H9 (cell line): ENCODE results near the gene ZNF71. TPM values are rescaled to one million over a fixed set of nuclear protein-coding genes. Genes with fewer than 3 reads are reported as not detected.

ENCODE experiments used
- DNase-seq: peaks from one replicate; pipeline ENCODE4 v3.0.0-alpha.2; 2017
- H2AFZ ChIP-seq: one replicate; pipeline ENCODE4 v1.6.1; 2013; ENCODE audit warnings: mild to moderate bottlenecking, low read length, control low read depth, moderate library complexity
- H2AK5ac ChIP-seq: 2 replicates; pipeline ENCODE4 v1.6.1; 2013; ENCODE audit warnings: low read length, control low read depth, mixed read lengths; ENCODE audit not compliant: insufficient read length
- H2BK120ac ChIP-seq: one replicate; pipeline ENCODE4 v1.6.1; 2013; ENCODE audit warnings: low read depth, mild to moderate bottlenecking, low read length, control low read depth, inconsistent platforms; ENCODE audit not compliant: poor library complexity, severe bottlenecking
- H2BK12ac ChIP-seq: 2 replicates; pipeline ENCODE4 v1.6.1; 2013; ENCODE audit warnings: low read length, control low read depth, mixed read lengths, low read depth; ENCODE audit not compliant: insufficient read length
- H2BK15ac ChIP-seq: 2 replicates; pipeline ENCODE4 v1.6.1; 2013; ENCODE audit warnings: low read depth, low read length, control low read depth
- H2BK20ac ChIP-seq: one replicate; pipeline ENCODE4 v1.6.1; 2013; ENCODE audit warnings: low read depth, mild to moderate bottlenecking, low read length, control low read depth, inconsistent platforms; ENCODE audit not compliant: poor library complexity, severe bottlenecking
- H2BK5ac ChIP-seq: 2 replicates; pipeline ENCODE4 v1.6.1; 2013; ENCODE audit warnings: low read length, control low read depth, mixed read lengths; ENCODE audit not compliant: insufficient read length
- H3K14ac ChIP-seq: 2 replicates; pipeline ENCODE4 v1.6.1; 2013; ENCODE audit warnings: low read length, control low read depth; ENCODE audit not compliant: insufficient read depth
- H3K18ac ChIP-seq: 2 replicates; pipeline ENCODE4 v1.6.1; 2013; ENCODE audit warnings: low read depth, mild to moderate bottlenecking, mixed read lengths, low read length, control low read depth; ENCODE audit not compliant: insufficient read length
- H3K23ac ChIP-seq: 2 replicates; pipeline ENCODE4 v1.6.1; 2013; ENCODE audit warnings: low read length, control low read depth, mixed read lengths, low read depth; ENCODE audit not compliant: insufficient read length
- H3K23me2 ChIP-seq: 2 replicates; pipeline ENCODE4 v1.6.1; 2013; ENCODE audit warnings: low read depth, mild to moderate bottlenecking, mixed read lengths, low read length, control low read depth; ENCODE audit not compliant: insufficient read length, poor library complexity, severe bottlenecking
- H3K27ac ChIP-seq: 2 replicates; pipeline ENCODE4 v1.5.1; 2013; ENCODE audit warnings: low read length, control low read depth, mixed read lengths, low read depth; ENCODE audit not compliant: insufficient read length
- H3K27me3 ChIP-seq: 2 replicates; pipeline ENCODE4 v1.6.1; 2013; ENCODE audit warnings: low read length, control low read depth, inconsistent platforms; ENCODE audit not compliant: insufficient read depth
- H3K4ac ChIP-seq: 2 replicates; pipeline ENCODE4 v1.6.1; 2013; ENCODE audit warnings: low read depth, mild to moderate bottlenecking, control low read depth, inconsistent platforms, low read length, moderate library complexity
- H3K4me1 ChIP-seq: 2 replicates; pipeline ENCODE4 v1.6.1; 2013; ENCODE audit warnings: low read length, control low read depth, inconsistent platforms; ENCODE audit not compliant: insufficient read depth
- H3K4me2 ChIP-seq: 2 replicates; pipeline ENCODE4 v1.6.1; 2013; ENCODE audit warnings: low read length, control low read depth, mixed read lengths; ENCODE audit not compliant: insufficient read length, insufficient read depth
- H3K56ac ChIP-seq: 2 replicates; pipeline ENCODE4 v1.6.1; 2013; ENCODE audit warnings: low read depth, mild to moderate bottlenecking, mixed read lengths, low read length, control low read depth; ENCODE audit not compliant: insufficient read length
- H3K79me1 ChIP-seq: 2 replicates; pipeline ENCODE4 v1.6.1; 2013; ENCODE audit warnings: low read depth, mild to moderate bottlenecking, moderate library complexity, low read length, control low read depth, inconsistent platforms; ENCODE audit not compliant: insufficient read depth, poor library complexity, severe bottlenecking
- H3K79me2 ChIP-seq: 2 replicates; pipeline ENCODE4 v1.6.1; 2013; ENCODE audit warnings: low read length, control low read depth, inconsistent platforms; ENCODE audit not compliant: insufficient read depth
- H3K9ac ChIP-seq: 2 replicates; pipeline ENCODE4 v1.6.1; 2013; ENCODE audit warnings: low read length, control low read depth, mixed read lengths; ENCODE audit not compliant: insufficient read length; ENCODE audit errors: extremely low read depth
- H3K9me3 ChIP-seq: one replicate; pipeline ENCODE4 v1.6.1; 2013; ENCODE audit warnings: low read depth, low read length, inconsistent platforms; ENCODE audit not compliant: control insufficient read depth
- H3T11ph ChIP-seq: one replicate; pipeline ENCODE4 v1.6.1; 2013; ENCODE audit warnings: mild to moderate bottlenecking, low read length, control low read depth, inconsistent platforms
- H4K20me1 ChIP-seq: one replicate; pipeline ENCODE4 v1.6.1; 2013; ENCODE audit not compliant: control insufficient read depth, insufficient read length, insufficient read depth
- H4K5ac ChIP-seq: 2 replicates; pipeline ENCODE4 v1.6.1; 2013; ENCODE audit warnings: low read depth, mild to moderate bottlenecking, mixed read lengths, low read length, control low read depth; ENCODE audit not compliant: insufficient read length
- H4K8ac ChIP-seq: replicated peaks from 2 replicates; pipeline ENCODE4 v1.6.1; 2013; ENCODE audit warnings: low read length, control low read depth, mixed read lengths, low read depth; ENCODE audit not compliant: insufficient read length
- H4K91ac ChIP-seq: 2 replicates; pipeline ENCODE4 v1.6.1; 2013; ENCODE audit warnings: low read depth, mild to moderate bottlenecking, moderate library complexity, mixed read lengths, low read length, control low read depth; ENCODE audit not compliant: insufficient read length
- H3K27ac Mint-ChIP-seq, 3 experiments: 2 replicates in 2 of 3; 3 replicates in 1 of 3; pipeline ENCODE4 v1.8.0; 2020 to 2021; ENCODE audit warnings: mixed read lengths in 3 of 3, mild to moderate bottlenecking in 1 of 3, moderate library complexity in 1 of 3
- H3K27me3 Mint-ChIP-seq: 2 replicates; pipeline ENCODE4 v1.8.0; 2021; ENCODE audit warnings: low read depth, mild to moderate bottlenecking, moderate library complexity, mixed read lengths
- H3K36me3 Mint-ChIP-seq, 3 experiments: 2 replicates in 2 of 3; 3 replicates in 1 of 3; pipeline ENCODE4 v1.8.0; 2020 to 2021; ENCODE audit warnings: low read depth in 3 of 3, mixed read lengths in 3 of 3; ENCODE audit not compliant: insufficient read depth in 1 of 3
- H3K4me1 Mint-ChIP-seq, 2 experiments: 2 replicates each; pipeline ENCODE4 v1.8.0; 2020; ENCODE audit warnings: mixed read lengths in 2 of 2
- H3K4me3 Mint-ChIP-seq, 2 experiments: 2 replicates in 1 of 2; 3 replicates in 1 of 2; pipeline ENCODE4 v1.8.0; 2020 to 2021; ENCODE audit warnings: mild to moderate bottlenecking in 2 of 2, mixed read lengths in 2 of 2, moderate library complexity in 1 of 2
- H3K9me3 Mint-ChIP-seq, 2 experiments: 2 replicates in 1 of 2; 3 replicates in 1 of 2; pipeline ENCODE4 v1.8.0; 2020; ENCODE audit warnings: mild to moderate bottlenecking in 2 of 2, mixed read lengths in 2 of 2, moderate library complexity in 1 of 2
- CTCF ChIP-seq: fragments of 200-600 bp; sonication (generic); conservative IDR thresholded peaks from 3 replicates; pipeline ENCODE4 v1.8.0; 2021; ENCODE audit warnings: antibody characterized with exemption, mild to moderate bottlenecking
- whole genome bisulfite sequencing: extraction: QIAGEN DNeasy Blood & Tissue Kit; methylation state at CpG from one replicate; pipeline ENCODE4 v1.1.7; 2013; ENCODE audit warnings: missing lambda C conversion rate, low lambda C conversion rate, mixed read lengths; ENCODE audit not compliant: insufficient read length; ENCODE audit errors: extremely low coverage; 5-methylcytosine and 5-hydroxymethylcytosine counted together
- total RNA-seq: library from RNA; stranded (reverse); gene quantifications from 2 replicates; pipeline ENCODE4 v1.2.1, GENCODE V29; 2021

The ZNF71 gene
- total RNA-seq, 1 experiment from 2014 or later: 7.2 TPM

DNA sequence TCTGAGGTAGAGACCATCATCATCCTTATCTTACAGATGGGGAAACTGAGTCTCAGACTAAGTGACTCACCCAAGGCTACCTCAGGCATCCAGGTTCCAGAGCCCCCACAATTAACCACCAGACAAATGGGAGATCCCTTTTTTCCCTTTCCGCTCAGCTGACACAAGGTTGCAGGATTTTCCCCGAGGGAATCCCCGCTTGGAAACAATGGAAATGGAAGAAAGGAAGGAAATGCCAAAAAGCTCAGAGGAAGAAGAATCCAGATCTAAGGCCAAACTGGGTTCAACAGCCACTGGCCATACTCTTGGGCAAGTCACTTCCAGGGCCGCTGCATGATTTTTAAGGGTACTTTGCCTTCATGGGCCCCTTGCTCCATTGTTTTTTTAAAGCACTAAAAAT, 1.6 kb downstream of the ZNF71 start:
- Histone ChIP-seq H3T11ph (no peak overlapping the region), H4K20me1 (no peaks in the 10 kb centered on the region), H4K91ac (no peak overlapping the region), H3K4ac (no peak overlapping the region), H3K79me1 (peaks cover 3% of the 10 kb centered on the region), H2BK15ac (no peak overlapping the region), H3K18ac (no peak overlapping the region), H2AFZ (no peak overlapping the region), H4K8ac (no peak overlapping the region), H3K23me2 (peaks cover 5% of the 10 kb centered on the region), H2AK5ac (no peak overlapping the region), H3K56ac (no peak overlapping the region), H3K14ac (no peak overlapping the region), H3K79me2 (peaks cover 2% of the 10 kb centered on the region; the same call in 1 of the 2 replicates), H2BK5ac (no peak overlapping the region), H2BK120ac (no peak overlapping the region), H3K27me3 (no peaks in the 10 kb centered on the region), H4K5ac (no peak overlapping the region), H2BK12ac (no peak overlapping the region), H2BK20ac (no peak overlapping the region), H3K9ac (no peak overlapping the region), H3K9me3 (no peaks in the 10 kb centered on the region), H3K4me2 (no peak overlapping the region), H3K23ac (no peak overlapping the region), H3K27ac (no peak overlapping the region), H3K4me1 (no peaks in the 10 kb centered on the region; the same call in 1 of the 2 replicates)
- no peak for DNase-seq
- Mint-ChIP-seq H3K4me3 (peak overlapping the region; percentile 10 to 98; a peak in 3 of 5 replicates), H3K4me1 (peaks cover 8% of the 10 kb centered on the region in 2 experiments), H3K36me3 (peaks cover 26 to 46% (median 43%) of the 10 kb centered on the region in 3 experiments), H3K27me3 (no peaks in the 10 kb centered on the region), H3K9me3 (peaks cover 48 to 73% of the 10 kb centered on the region in 2 experiments), H3K27ac (no peak overlapping the region)
- TF ChIP-seq CTCF: no peak
- no CpG with 5 or more reads among the region's 4 CpGs for WGBS
